GM12878 (cell line): Measurements from ENCODE around the gene MICAL3. TPM values are rescaled to one million over a fixed set of nuclear protein-coding genes. Genes with fewer than 3 reads are reported as not detected.

Experiments used
- ATAC-seq: fragments of 200-7000 bp; cut with Tn5 transposase; 3 replicates; pipeline ENCODE4 v1.9.1; 2020; ENCODE audit warnings: mild to moderate bottlenecking, moderate library complexity
- BruUV-seq: library from RNA; stranded (reverse); fragments of 400-500 nt; replicated peaks from 2 replicates; lab custom pipeline; 2021; lab: Mats Ljungman, UMichigan
- CTCF ChIA-PET: fragments of 300-600 bp; sonication (Branson Sonifier 250); formaldehyde crosslinking; extraction: SDS; loops from one replicate; lab custom pipeline; 2021; ENCODE audit warnings: inconsistent platforms; lab: Yijun Ruan, JAX
- POLR2A ChIA-PET: fragments of 350-600 bp; formaldehyde crosslinking; extraction: SDS; loops from one replicate; lab custom pipeline; 2021; ENCODE audit warnings: inconsistent platforms; lab: Charles Lee
- RAD21 ChIA-PET: fragments of 300-600 bp; sonication (Branson Sonifier 250); formaldehyde crosslinking; loops from one replicate; lab custom pipeline; 2023; ENCODE audit warnings: antibody characterized with exemption; ENCODE audit not compliant: unreplicated experiment; lab: Charles Lee
- SMC1A ChIA-PET: fragments of 300-600 bp; sonication (Branson Sonifier 250); formaldehyde crosslinking; loops from one replicate; lab custom pipeline; 2023; ENCODE audit not compliant: unreplicated experiment, uncharacterized antibody; lab: Charles Lee
- DNase-seq: peaks from one replicate; pipeline ENCODE4 v3.0.0-alpha.2; 2011; ENCODE audit warnings: low read depth, low spot score
- FAIRE-seq: peaks from 3 replicates; lab custom pipeline; 2011; peaks lifted over from hg19 to GRCh38; lab: Jason Lieb, UNC
- H2AFZ ChIP-seq: 2 replicates; pipeline ENCODE4 v1.6.0; 2011; ENCODE audit warnings: low read depth, low read length, control low read depth; ENCODE audit not compliant: control insufficient read depth
- H3K27ac ChIP-seq: 2 replicates; pipeline ENCODE4 v1.5.1; 2011; ENCODE audit warnings: control low read depth; ENCODE audit not compliant: control insufficient read depth, insufficient read depth
- H3K27me3 ChIP-seq, 2 experiments: replicated peaks in 1 of 2; 2 replicates each; pipeline versions ENCODE4 v1.6.0 to v1.6.1; 2011; ENCODE audit warnings: low read length in 1 of 2; ENCODE audit not compliant: control insufficient read depth in 2 of 2, insufficient read depth in 2 of 2
- H3K36me3 ChIP-seq, 2 experiments: 2 replicates each; pipeline ENCODE4 v1.5.1; 2011; ENCODE audit warnings: low read length in 1 of 2; ENCODE audit not compliant: control insufficient read depth in 2 of 2, insufficient read depth in 2 of 2
- H3K4me1 ChIP-seq: 2 replicates; pipeline ENCODE4 v1.6.1; 2011; ENCODE audit warnings: mild to moderate bottlenecking, low read length, moderate library complexity, mixed read lengths; ENCODE audit not compliant: control insufficient read depth, insufficient read depth
- H3K4me2 ChIP-seq: 2 replicates; pipeline ENCODE4 v1.6.0; 2011; ENCODE audit warnings: control low read depth; ENCODE audit not compliant: control insufficient read depth, insufficient read depth
- H3K4me3 ChIP-seq: fragments of 200-600 bp; sonication (generic); 2 replicates; pipeline ENCODE4 v1.5.1; 2016
- H3K79me2 ChIP-seq: 2 replicates; pipeline ENCODE4 v1.6.0; 2011; ENCODE audit warnings: low read length; ENCODE audit not compliant: control insufficient read depth, insufficient read depth
- H3K9ac ChIP-seq: 2 replicates; pipeline ENCODE4 v1.8.0; 2011; ENCODE audit warnings: low read length, control low read depth, mixed read lengths; ENCODE audit not compliant: control insufficient read depth, insufficient read depth
- H3K9me3 ChIP-seq: replicated peaks from 3 replicates; pipeline ENCODE4 v1.5.1; 2011; ENCODE audit warnings: mild to moderate bottlenecking, low read length; ENCODE audit not compliant: control insufficient read depth, insufficient read depth
- H4K20me1 ChIP-seq: 2 replicates; pipeline ENCODE4 v1.6.0; 2011; ENCODE audit not compliant: control insufficient read depth, insufficient read depth
- ATF2 ChIP-seq: IDR thresholded peaks from 2 replicates; pipeline ENCODE4 v1.6.1; 2012; ENCODE audit warnings: low read length, inconsistent platforms
- CHD1 ChIP-seq: IDR thresholded peaks from 2 replicates; pipeline ENCODE4 v1.6.1; 2012; ENCODE audit warnings: low read depth, low read length, improper control_type of control experiment
- ETV6 ChIP-seq, 2 experiments: fragments of 450-650 bp in 1 of 2; IDR thresholded peaks in 1 of 2; conservative IDR thresholded peaks in 1 of 2; 2 replicates each; pipeline ENCODE4 v1.6.1; 2014; ENCODE audit warnings: antibody characterized with exemption in 1 of 2, borderline replicate concordance in 1 of 2, low read depth in 1 of 2, mild to moderate bottlenecking in 1 of 2, moderate library complexity in 1 of 2
- FOS ChIP-seq: IDR thresholded peaks from 3 replicates; pipeline ENCODE4 v1.6.1; 2011; ENCODE audit warnings: borderline replicate concordance; ENCODE audit not compliant: insufficient read length; ENCODE audit errors: extremely low read depth
- HDGF ChIP-seq: fragments of 450-650 bp; IDR thresholded peaks from 2 replicates; pipeline ENCODE4 v1.6.1; 2016; ENCODE audit warnings: antibody characterized with exemption
- MEF2A ChIP-seq: IDR thresholded peaks from 2 replicates; pipeline ENCODE4 v1.6.1; 2011; ENCODE audit warnings: low read depth, mild to moderate bottlenecking, low read length, moderate library complexity; ENCODE audit not compliant: insufficient read depth
- MEF2B ChIP-seq: fragments of 450-650 bp; IDR thresholded peaks from 2 replicates; pipeline ENCODE4 v1.6.1; 2018; ENCODE audit warnings: mild to moderate bottlenecking, moderate library complexity; ENCODE audit not compliant: partially characterized antibody, poor library complexity, severe bottlenecking
- NFYA ChIP-seq: IDR thresholded peaks from 2 replicates; pipeline ENCODE4 v1.6.1; 2011; ENCODE audit warnings: low read depth, mild to moderate bottlenecking, low read length, improper control_type of control experiment, borderline replicate concordance
- NR2C2 ChIP-seq: IDR thresholded peaks from 2 replicates; pipeline ENCODE4 v1.6.1; 2011; ENCODE audit warnings: borderline replicate concordance, low read depth; ENCODE audit not compliant: control insufficient read depth, insufficient read length
- RFX5 ChIP-seq: IDR thresholded peaks from 2 replicates; pipeline ENCODE4 v1.6.1; 2011; ENCODE audit warnings: low read depth, low read length, improper control_type of control experiment
- SKIL ChIP-seq: fragments of 450-650 bp; IDR thresholded peaks from 2 replicates; pipeline ENCODE4 v1.6.1; 2017; ENCODE audit warnings: mild to moderate bottlenecking, low read depth, inconsistent platforms; ENCODE audit not compliant: poor library complexity, severe bottlenecking
- SMAD5 ChIP-seq: IDR thresholded peaks from 2 replicates; pipeline ENCODE4 v1.6.1; 2016; ENCODE audit warnings: antibody characterized with exemption, low read depth
- SMARCA5 ChIP-seq: fragments of 450-650 bp; IDR thresholded peaks from 2 replicates; pipeline ENCODE4 v1.6.1; 2017; ENCODE audit warnings: mild to moderate bottlenecking
- USF2 ChIP-seq: IDR thresholded peaks from 2 replicates; pipeline ENCODE4 v1.6.1; 2011; ENCODE audit warnings: low read depth, low read length, improper control_type of control experiment, borderline replicate concordance
- YBX1 ChIP-seq: fragments of 450-650 bp; IDR thresholded peaks from 2 replicates; pipeline ENCODE4 v1.6.1; 2016; ENCODE audit warnings: antibody characterized with exemption
- ZBED1 ChIP-seq: IDR thresholded peaks from 2 replicates; pipeline ENCODE4 v1.6.1; 2016; ENCODE audit warnings: borderline replicate concordance
- ZBTB11 ChIP-seq: fragments of 450-650 bp; formaldehyde crosslinking; IDR thresholded peaks from 2 replicates; pipeline ENCODE4 v1.5.0; 2022; ENCODE audit warnings: mild to moderate bottlenecking, missing genetic modification characterization
- whole genome bisulfite sequencing: methylation state at CpG from one replicate; pipeline ENCODE4 v1.1.6; 2016; ENCODE audit warnings: low lambda C conversion rate; ENCODE audit not compliant: insufficient replicate concordance, insufficient coverage; ENCODE audit errors: missing lambda C conversion rate; 5-methylcytosine and 5-hydroxymethylcytosine counted together
- in situ Hi-C: fragments of 300-500 bp; cut with MboI; formaldehyde crosslinking; loops from 9 replicates; pipeline ENCODE4 v1.14.3; 2018; ENCODE audit warnings: mixed read lengths
- intact Hi-C: fragments of 100-400 bp; cut with micrococcal nuclease; formaldehyde crosslinking; loops from one replicate; pipeline ENCODE4 v1.14.2; 2022; ENCODE audit not compliant: unreplicated experiment
- polyA plus RNA-seq, 11 experiments: library from polyadenylated mRNA; depleted of rRNA in 4 of 11; unstranded in 6 of 11; stranded (reverse) in 5 of 11; fragments of >200 nt; fragmentation: Nextera tagmentation in 4 of 11; fragmentation: Illumina TruSeq in 1 of 11; extraction: Ambion mirVana in 4 of 11; extraction: Trizol in 1 of 11; gene quantifications; 1 replicate in 1 of 11; 2 replicates in 10 of 11; pipeline versions ENCODE4 v1.2.1 to v1.2.3, GENCODE V29; 2011 to 2016; ENCODE audit warnings: inconsistent platforms in 2 of 11, missing spikeins in 2 of 11, low read depth in 1 of 11
- total RNA-seq, 4 experiments: library from RNA; depleted of rRNA in 3 of 4; stranded (reverse); fragments of >200 nt in 3 of 4; fragmentation: Illumina TruSeq in 1 of 4; extraction: Trizol in 1 of 4; gene quantifications; 2 replicates each; pipeline versions ENCODE4 v1.2.1 to v1.2.3, GENCODE V29; 2013 to 2021

The MICAL3 gene
- total and polyA plus RNA-seq, 10 of the 15 experiments (the other 5 are each of a cell fraction or from before 2014, with no cell fraction given): 2.6 to 92.2 (median 24.0) TPM

GRCh38 chr22:17833489-17833888 is 190.9 kb downstream of the MICAL3 start:
- 79% methylated on average over 12 of the region's 12 CpGs for WGBS
- Histone ChIP-seq H3K36me3 (peaks cover 3 to 19% of the 10 kb centered on the region in 2 experiments; a peak in 3 of 4 replicates), H3K4me2 (no peak overlapping the region), H3K4me3 (no peak overlapping the region), H3K9ac (no peak overlapping the region), H4K20me1 (no peaks in the 10 kb centered on the region), H3K4me1 (no peaks in the 10 kb centered on the region), H2AFZ (no peak overlapping the region), H3K9me3 (no peaks in the 10 kb centered on the region), H3K79me2 (no peaks in the 10 kb centered on the region), H3K27me3 (no peaks in the 10 kb centered on the region), H3K27ac (no peak overlapping the region)
- ChIA-PET RAD21 (interaction anchor here (1.4 kb wide), 1 partner anchor 242 kb away, joined by 6 read pairs; no protein-coding TSS in a partner anchor), SMC1A (interaction anchor here (7.1 kb wide), 1 partner anchor 244 kb away, joined by 93 read pairs; the partner anchor contains the start of gene PEX26), POLR2A (no interaction called here), CTCF (interaction anchor here (1.1 to 7.9 kb wide), 2 partner anchors 235 to 242 kb away, joined by 4 to 167 read pairs; partner anchors contain the start of gene PEX26)
- FAIRE-seq: no peak
- ATAC-seq: no peak
- intact Hi-C loops: loop anchor here (5.0 kb wide), 2 partner anchors 189 to 276 kb away; partner anchors contain the start of gene MICAL3
- no TSS peak for BruUV-seq
- no peak for DNase-seq
- in situ Hi-C loops: loop anchor here (5.0 kb wide), 1 partner anchor 234 kb away; no protein-coding TSS in a partner anchor
- no peak for TF ChIP-seq ZBTB11
- no peak for TF ChIP-seq ZBED1
- no peak for TF ChIP-seq HDGF
- TF ChIP-seq CHD1: no peak
- no peak for TF ChIP-seq NFYA
- no peak for TF ChIP-seq NR2C2
- TF ChIP-seq SMAD5: no peak
- no peak for TF ChIP-seq MEF2A
- no peak for TF ChIP-seq MEF2B
- no peak for TF ChIP-seq SKIL
- no peak for TF ChIP-seq USF2
- no peak for TF ChIP-seq SMARCA5
- TF ChIP-seq ATF2: no peak
- no peak for TF ChIP-seq FOS
- TF ChIP-seq ETV6 (conservative IDR thresholded peaks at IDR 0.05 in 1 of 2, IDR thresholded peaks at IDR 0.05 in 1 of 2; ENCODE audit: borderline replicate concordance in 1 of 2, low read depth in 1 of 2): no peak
- no peak for TF ChIP-seq YBX1
- no peak for TF ChIP-seq RFX5
